ENCODE measurements around the gene STATH. TPM values are rescaled to one million over a fixed set of nuclear protein-coding genes. Genes with fewer than 3 reads are reported as not detected.

STATH gene
- total and polyA plus RNA-seq, 2 donors (not counting 1 experiment from before 2014, with no cell fraction given), result not detected

DNA sequence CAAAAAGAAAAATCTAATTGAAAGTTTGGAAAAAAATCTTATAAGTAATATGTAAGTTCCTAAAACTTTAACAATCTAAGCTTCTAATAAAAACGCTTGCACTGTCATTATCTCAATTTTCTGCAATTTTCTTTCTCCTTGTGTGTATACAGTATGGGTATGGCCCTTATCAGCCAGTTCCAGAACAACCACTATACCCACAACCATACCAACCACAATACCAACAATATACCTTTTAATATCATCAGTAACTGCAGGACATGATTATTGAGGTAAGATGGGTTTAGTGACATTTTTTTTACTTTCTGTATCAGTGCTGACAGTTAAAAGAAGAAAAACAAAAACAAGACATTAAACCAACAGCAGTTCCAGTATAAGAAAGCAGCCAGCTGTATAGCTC, 4.9 kb downstream of the STATH start:
- Mint-ChIP-seq H3K4me3 (no peak overlapping the region), H3K27ac (no peak overlapping the region), H3K27me3 (no peaks in the 10 kb centered on the region), H3K9me3 (ENCODE audit: insufficient read depth) (no peaks in the 10 kb centered on the region), H3K4me1 (no peaks in the 10 kb centered on the region)
- intact Hi-C loops (cut with micrococcal nuclease), result no loop called here
- Histone ChIP-seq H3K79me2 (ENCODE audit: control insufficient read depth, insufficient read depth, low read length) (no peaks in the 10 kb centered on the region), H3K9me3 (ENCODE audit: control extremely low read depth in 1 of 3, control insufficient read depth in 2 of 3, insufficient read depth in 1 of 3, low read length in 2 of 3) (no peaks in the 10 kb centered on the region), H3K27ac (ENCODE audit: low read length in 2 of 2) (no peak overlapping the region), H3K4me2 (replicated peaks; ENCODE audit: low read depth, low read length, poor library complexity, severe bottlenecking) (no peak overlapping the region), H3K4me3 (ENCODE audit: control extremely low read depth in 1 of 5, extremely low read depth in 1 of 5, insufficient read depth in 1 of 5, low read depth in 2 of 5, low read length in 4 of 5) (no peak overlapping the region), H2AFZ (ENCODE audit: insufficient read depth, low read depth, low read length, poor library complexity, severe bottlenecking) (no peak overlapping the region), H3K4me1 (ENCODE audit: control insufficient read depth in 2 of 2, insufficient read depth in 2 of 2, low read length in 2 of 2) (no peaks in the 10 kb centered on the region), H4K20me1 (ENCODE audit: control insufficient read depth, insufficient read depth, low read length, poor library complexity, severe bottlenecking) (no peaks in the 10 kb centered on the region), H3K27me3 (replicated peaks in 1 of 4; ENCODE audit: control extremely low read depth in 1 of 4, control insufficient read depth in 3 of 4, insufficient read depth in 4 of 4, low read length in 3 of 4) (no peaks in the 10 kb centered on the region), H3K36me3 (replicated peaks in 1 of 2; ENCODE audit: control extremely low read depth in 1 of 2, control insufficient read depth in 1 of 2, extremely low read depth in 1 of 2, insufficient read depth in 2 of 2, low read length in 1 of 2) (no peaks in the 10 kb centered on the region), H3K9ac (ENCODE audit: low read length) (no peak overlapping the region)
- DNase-seq (no peak), ATAC-seq (ENCODE audit: low read depth) (no peak)
- TF ChIP-seq EZH2 (IDR thresholded peaks at IDR 0.05; ENCODE audit: borderline replicate concordance, insufficient read depth, low read depth, low read length, poor library complexity, severe bottlenecking), result no peak
- ChIA-PET CTCF (no interaction called here), POLR2A (no interaction called here)
- no CpG with 5 or more reads among the region's 1 CpG for WGBS (ENCODE audit: insufficient coverage)

DNA sequence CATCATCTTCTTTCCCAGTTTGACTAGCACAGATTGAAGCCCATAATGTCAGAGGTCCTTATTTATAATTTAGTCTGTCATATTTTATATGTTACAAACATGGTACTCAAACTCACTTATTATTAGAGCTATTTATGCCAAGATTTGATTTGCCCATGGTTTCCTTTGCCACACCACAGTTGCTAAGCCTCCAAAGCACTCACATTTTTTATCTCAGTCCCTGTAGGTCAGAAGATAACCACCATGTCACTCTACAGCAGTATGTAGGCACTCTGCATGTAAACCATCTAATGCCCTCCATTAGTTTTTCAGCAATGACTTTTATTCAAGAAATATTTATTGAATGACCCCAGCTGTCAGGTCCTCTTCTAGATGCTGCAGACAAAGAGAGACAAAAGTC, 6.7 kb downstream of the STATH start:
- ChIA-PET CTCF (no interaction called here), POLR2A (no interaction called here)
- Histone ChIP-seq H3K4me1 (ENCODE audit: control insufficient read depth in 2 of 2, insufficient read depth in 2 of 2, low read length in 2 of 2) (no peaks in the 10 kb centered on the region), H3K4me2 (replicated peaks; ENCODE audit: low read depth, low read length, poor library complexity, severe bottlenecking) (no peak overlapping the region), H3K36me3 (replicated peaks in 1 of 2; ENCODE audit: control extremely low read depth in 1 of 2, control insufficient read depth in 1 of 2, extremely low read depth in 1 of 2, insufficient read depth in 2 of 2, low read length in 1 of 2) (no peaks in the 10 kb centered on the region), H3K27ac (ENCODE audit: low read length in 2 of 2) (no peak overlapping the region), H3K27me3 (replicated peaks in 1 of 4; ENCODE audit: control extremely low read depth in 1 of 4, control insufficient read depth in 3 of 4, insufficient read depth in 4 of 4, low read length in 3 of 4) (no peaks in the 10 kb centered on the region), H2AFZ (ENCODE audit: insufficient read depth, low read depth, low read length, poor library complexity, severe bottlenecking) (no peak overlapping the region), H3K4me3 (ENCODE audit: control extremely low read depth in 1 of 5, extremely low read depth in 1 of 5, insufficient read depth in 1 of 5, low read depth in 2 of 5, low read length in 4 of 5) (no peak overlapping the region), H3K9me3 (ENCODE audit: control extremely low read depth in 1 of 3, control insufficient read depth in 2 of 3, insufficient read depth in 1 of 3, low read length in 2 of 3) (no peaks in the 10 kb centered on the region), H3K9ac (ENCODE audit: low read length) (no peak overlapping the region), H4K20me1 (ENCODE audit: control insufficient read depth, insufficient read depth, low read length, poor library complexity, severe bottlenecking) (no peaks in the 10 kb centered on the region), H3K79me2 (ENCODE audit: control insufficient read depth, insufficient read depth, low read length) (no peaks in the 10 kb centered on the region)
- Mint-ChIP-seq H3K27me3 (no peaks in the 10 kb centered on the region), H3K9me3 (ENCODE audit: insufficient read depth) (no peaks in the 10 kb centered on the region), H3K27ac (no peak overlapping the region), H3K4me1 (no peaks in the 10 kb centered on the region), H3K4me3 (no peak overlapping the region)
- no peak for ATAC-seq (ENCODE audit: low read depth)
- intact Hi-C loops (cut with micrococcal nuclease), result no loop called here
- no peak for TF ChIP-seq EZH2 (IDR thresholded peaks at IDR 0.05; ENCODE audit: borderline replicate concordance, insufficient read depth, low read depth, low read length, poor library complexity, severe bottlenecking)
- TF ChIP-seq, protein P1, sequence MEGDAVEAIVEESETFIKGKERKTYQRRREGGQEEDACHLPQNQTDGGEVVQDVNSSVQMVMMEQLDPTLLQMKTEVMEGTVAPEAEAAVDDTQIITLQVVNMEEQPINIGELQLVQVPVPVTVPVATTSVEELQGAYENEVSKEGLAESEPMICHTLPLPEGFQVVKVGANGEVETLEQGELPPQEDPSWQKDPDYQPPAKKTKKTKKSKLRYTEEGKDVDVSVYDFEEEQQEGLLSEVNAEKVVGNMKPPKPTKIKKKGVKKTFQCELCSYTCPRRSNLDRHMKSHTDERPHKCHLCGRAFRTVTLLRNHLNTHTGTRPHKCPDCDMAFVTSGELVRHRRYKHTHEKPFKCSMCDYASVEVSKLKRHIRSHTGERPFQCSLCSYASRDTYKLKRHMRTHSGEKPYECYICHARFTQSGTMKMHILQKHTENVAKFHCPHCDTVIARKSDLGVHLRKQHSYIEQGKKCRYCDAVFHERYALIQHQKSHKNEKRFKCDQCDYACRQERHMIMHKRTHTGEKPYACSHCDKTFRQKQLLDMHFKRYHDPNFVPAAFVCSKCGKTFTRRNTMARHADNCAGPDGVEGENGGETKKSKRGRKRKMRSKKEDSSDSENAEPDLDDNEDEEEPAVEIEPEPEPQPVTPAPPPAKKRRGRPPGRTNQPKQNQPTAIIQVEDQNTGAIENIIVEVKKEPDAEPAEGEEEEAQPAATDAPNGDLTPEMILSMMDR (IDR thresholded peaks at IDR 0.05), result no peak
- DNase-seq, result no peak
